ENCODE measurements around the gene NEK6.

The NEK6 gene

GRCh38 chr9:124254261-124254682, 3.5 kb upstream of the NEK6 start:
- Histone ChIP-seq H3K4me3 (ENCODE audit: low read depth in 1 of 2, low read length in 2 of 2) (no peak overlapping the region), H3K27me3 (ENCODE audit: low read depth, low read length) (no peaks in the 10 kb centered on the region), H3K36me3 (ENCODE audit: control insufficient read depth in 1 of 2, insufficient read depth in 2 of 2, low read length in 2 of 2) (peaks cover 0 to 11% of the 10 kb centered on the region in 2 donors), H3K9me3 (ENCODE audit: control insufficient read depth in 1 of 2, low read length in 2 of 2) (no peaks in the 10 kb centered on the region), H3K4me1 (ENCODE audit: control insufficient read depth in 1 of 2, insufficient read depth in 2 of 2, low read length in 2 of 2) (peaks cover 0 to 4% of the 10 kb centered on the region in 2 donors), H3K27ac (ENCODE audit: low read length) (no peak overlapping the region)

- Histone ChIP-seq H3K4me3 (ENCODE audit: low read depth in 1 of 2, low read length in 2 of 2) (no peak overlapping the region), H3K27me3 (ENCODE audit: low read depth, low read length) (no peaks in the 10 kb centered on the region), H3K4me1 (ENCODE audit: control insufficient read depth in 1 of 2, insufficient read depth in 2 of 2, low read length in 2 of 2) (peaks cover 4 to 8% of the 10 kb centered on the region in 2 donors), H3K9me3 (ENCODE audit: control insufficient read depth in 1 of 2, low read length in 2 of 2) (no peaks in the 10 kb centered on the region), H3K27ac (ENCODE audit: low read length) (no peak overlapping the region), H3K36me3 (ENCODE audit: control insufficient read depth in 1 of 2, insufficient read depth in 2 of 2, low read length in 2 of 2) (peaks cover 0 to 12% of the 10 kb centered on the region in 2 donors)
These were observed 2.5 kb upstream of the NEK6 start for GRCh38 chr9:124255222-124255621.

GRCh38 chr9:124256517-124257069, 1.2 kb upstream of the NEK6 start:
- peaks cover 0 to 15% of the 10 kb centered on the region in 2 donors for H3K36me3 ChIP-seq (ENCODE audit: control insufficient read depth in 1 of 2, insufficient read depth in 2 of 2, low read length in 2 of 2)
- H3K27ac ChIP-seq (ENCODE audit: low read length), result no peak overlapping the region
- peaks cover 16 to 20% of the 10 kb centered on the region in 2 donors for H3K4me1 ChIP-seq (ENCODE audit: control insufficient read depth in 1 of 2, insufficient read depth in 2 of 2, low read length in 2 of 2)
- H3K4me3 ChIP-seq (ENCODE audit: low read depth in 1 of 2, low read length in 2 of 2), result no peak overlapping the region
- H3K27me3 ChIP-seq (ENCODE audit: low read depth, low read length), result no peaks in the 10 kb centered on the region
- no peaks in the 10 kb centered on the region for H3K9me3 ChIP-seq (ENCODE audit: control insufficient read depth in 1 of 2, low read length in 2 of 2)

- H3K27me3 ChIP-seq (ENCODE audit: low read depth, low read length), result no peaks in the 10 kb centered on the region
- H3K9me3 ChIP-seq (ENCODE audit: control insufficient read depth in 1 of 2, low read length in 2 of 2), result no peaks in the 10 kb centered on the region
- H3K27ac ChIP-seq (ENCODE audit: low read length), result no peak overlapping the region
- peaks cover 0 to 16% of the 10 kb centered on the region in 2 donors for H3K36me3 ChIP-seq (ENCODE audit: control insufficient read depth in 1 of 2, insufficient read depth in 2 of 2, low read length in 2 of 2)
- H3K4me3 ChIP-seq (ENCODE audit: low read depth in 1 of 2, low read length in 2 of 2), result peak overlapping the region; percentile 37 to 56
- H3K4me1 ChIP-seq (ENCODE audit: control insufficient read depth in 1 of 2, insufficient read depth in 2 of 2, low read length in 2 of 2), result peaks cover 21 to 23% of the 10 kb centered on the region in 2 donors
These were observed 492 bp upstream of the NEK6 start for GRCh38 chr9:124257070-124257843.

- Histone ChIP-seq H3K36me3 (ENCODE audit: control insufficient read depth in 1 of 2, insufficient read depth in 2 of 2, low read length in 2 of 2) (peaks cover 0 to 16% of the 10 kb centered on the region in 2 donors), H3K9me3 (ENCODE audit: control insufficient read depth in 1 of 2, low read length in 2 of 2) (no peaks in the 10 kb centered on the region), H3K27me3 (ENCODE audit: low read depth, low read length) (no peaks in the 10 kb centered on the region), H3K4me3 (ENCODE audit: low read depth in 1 of 2, low read length in 2 of 2) (peak overlapping the region; percentile 81 to 89), H3K4me1 (ENCODE audit: control insufficient read depth in 1 of 2, insufficient read depth in 2 of 2, low read length in 2 of 2) (peaks cover 30 to 32% of the 10 kb centered on the region in 2 donors), H3K27ac (ENCODE audit: low read length) (peak overlapping the region; percentile 98)
These were observed 933 bp downstream of the NEK6 start for GRCh38 chr9:124258607-124259157.

GRCh38 chr9:124259158-124259808, 1.5 kb downstream of the NEK6 start:
- Histone ChIP-seq H3K9me3 (ENCODE audit: control insufficient read depth in 1 of 2, low read length in 2 of 2) (no peaks in the 10 kb centered on the region), H3K27me3 (ENCODE audit: low read depth, low read length) (no peaks in the 10 kb centered on the region), H3K4me1 (ENCODE audit: control insufficient read depth in 1 of 2, insufficient read depth in 2 of 2, low read length in 2 of 2) (peaks cover 30 to 32% of the 10 kb centered on the region in 2 donors), H3K4me3 (ENCODE audit: low read depth in 1 of 2, low read length in 2 of 2) (peak overlapping the region; percentile 81 to 89), H3K27ac (ENCODE audit: low read length) (peak overlapping the region; percentile 98), H3K36me3 (ENCODE audit: control insufficient read depth in 1 of 2, insufficient read depth in 2 of 2, low read length in 2 of 2) (peaks cover 0 to 16% of the 10 kb centered on the region in 2 donors)

- peaks cover 0 to 16% of the 10 kb centered on the region in 2 donors for H3K36me3 ChIP-seq (ENCODE audit: control insufficient read depth in 1 of 2, insufficient read depth in 2 of 2, low read length in 2 of 2)
- peaks cover 32 to 34% of the 10 kb centered on the region in 2 donors for H3K4me1 ChIP-seq (ENCODE audit: control insufficient read depth in 1 of 2, insufficient read depth in 2 of 2, low read length in 2 of 2)
- H3K27ac ChIP-seq (ENCODE audit: low read length), result peak overlapping the region; percentile 81
- H3K9me3 ChIP-seq (ENCODE audit: control insufficient read depth in 1 of 2, low read length in 2 of 2), result no peaks in the 10 kb centered on the region
- no peaks in the 10 kb centered on the region for H3K27me3 ChIP-seq (ENCODE audit: low read depth, low read length)
- peak overlapping the region; percentile 34 to 45 for H3K4me3 ChIP-seq (ENCODE audit: low read depth in 1 of 2, low read length in 2 of 2)
These were observed 3.2 kb downstream of the NEK6 start for GRCh38 chr9:124260769-124261603.

GRCh38 chr9:124261736-124262648, 4.2 kb downstream of the NEK6 start:
- H3K36me3 ChIP-seq (ENCODE audit: control insufficient read depth in 1 of 2, insufficient read depth in 2 of 2, low read length in 2 of 2), result peaks cover 0 to 16% of the 10 kb centered on the region in 2 donors
- H3K27ac ChIP-seq (ENCODE audit: low read length), result peak overlapping the region; percentile 81
- H3K4me3 ChIP-seq (ENCODE audit: low read depth in 1 of 2, low read length in 2 of 2), result peak overlapping the region; percentile 34 to 45
- H3K27me3 ChIP-seq (ENCODE audit: low read depth, low read length), result no peaks in the 10 kb centered on the region
- H3K4me1 ChIP-seq (ENCODE audit: control insufficient read depth in 1 of 2, insufficient read depth in 2 of 2, low read length in 2 of 2), result peaks cover 39 to 44% of the 10 kb centered on the region in 2 donors
- no peaks in the 10 kb centered on the region for H3K9me3 ChIP-seq (ENCODE audit: control insufficient read depth in 1 of 2, low read length in 2 of 2)

- H3K9me3 ChIP-seq (ENCODE audit: control insufficient read depth in 1 of 2, low read length in 2 of 2), result no peaks in the 10 kb centered on the region
- peak overlapping the region in 1 of 2 donors; percentile 10 for H3K4me3 ChIP-seq (ENCODE audit: low read depth in 1 of 2, low read length in 2 of 2)
- H3K4me1 ChIP-seq (ENCODE audit: control insufficient read depth in 1 of 2, insufficient read depth in 2 of 2, low read length in 2 of 2), result peaks cover 46 to 47% of the 10 kb centered on the region in 2 donors
- H3K27me3 ChIP-seq (ENCODE audit: low read depth, low read length), result no peaks in the 10 kb centered on the region
- peak overlapping the region; percentile 81 for H3K27ac ChIP-seq (ENCODE audit: low read length)
- H3K36me3 ChIP-seq (ENCODE audit: control insufficient read depth in 1 of 2, insufficient read depth in 2 of 2, low read length in 2 of 2), result peaks cover 0 to 16% of the 10 kb centered on the region in 2 donors
These were observed 4.9 kb downstream of the NEK6 start for GRCh38 chr9:124262649-124262972.

GRCh38 chr9:124263213-124263612, 5.5 kb downstream of the NEK6 start:
- no peaks in the 10 kb centered on the region for H3K27me3 ChIP-seq (ENCODE audit: low read depth, low read length)
- H3K4me1 ChIP-seq (ENCODE audit: control insufficient read depth in 1 of 2, insufficient read depth in 2 of 2, low read length in 2 of 2), result peaks cover 47 to 51% of the 10 kb centered on the region in 2 donors
- H3K9me3 ChIP-seq (ENCODE audit: control insufficient read depth in 1 of 2, low read length in 2 of 2), result no peaks in the 10 kb centered on the region
- H3K27ac ChIP-seq (ENCODE audit: low read length), result peak overlapping the region; percentile 43
- H3K4me3 ChIP-seq (ENCODE audit: low read depth in 1 of 2, low read length in 2 of 2), result no peak overlapping the region
- peaks cover 0 to 16% of the 10 kb centered on the region in 2 donors for H3K36me3 ChIP-seq (ENCODE audit: control insufficient read depth in 1 of 2, insufficient read depth in 2 of 2, low read length in 2 of 2)
